Fibroblast of villous mesenchyme (primary cell): ENCODE results near the gene ARL6IP4. TPM values are rescaled to one million over a fixed set of nuclear protein-coding genes. Genes with fewer than 3 reads are reported as not detected.
A peak's percentile ranks its signal among the peaks of the same experiment; 100 is the strongest.

ENCODE experiments used
- DNase-seq: peaks from one replicate; pipeline ENCODE4 v3.0.0-alpha.2; 2010; ENCODE audit warnings: low read depth
- H3K4me3 ChIP-seq: 2 replicates; pipeline ENCODE4 v1.5.1; 2011; ENCODE audit warnings: low read depth, mild to moderate bottlenecking, low read length
- total RNA-seq: library from RNA; depleted of rRNA; stranded (reverse); fragments of >200 nt; gene quantifications from 2 replicates; pipeline ENCODE4 v1.2.3, GENCODE V29; 2012
- TF ChIP-seq, protein P1 (sequence below): IDR thresholded peaks from 2 replicates; pipeline ENCODE4 v1.5.1; 2012; ENCODE audit warnings: low read depth, mild to moderate bottlenecking, low read length; ENCODE audit not compliant: insufficient read depth

The ARL6IP4 gene
- total RNA-seq, 1 donor: 117 TPM

DNA sequence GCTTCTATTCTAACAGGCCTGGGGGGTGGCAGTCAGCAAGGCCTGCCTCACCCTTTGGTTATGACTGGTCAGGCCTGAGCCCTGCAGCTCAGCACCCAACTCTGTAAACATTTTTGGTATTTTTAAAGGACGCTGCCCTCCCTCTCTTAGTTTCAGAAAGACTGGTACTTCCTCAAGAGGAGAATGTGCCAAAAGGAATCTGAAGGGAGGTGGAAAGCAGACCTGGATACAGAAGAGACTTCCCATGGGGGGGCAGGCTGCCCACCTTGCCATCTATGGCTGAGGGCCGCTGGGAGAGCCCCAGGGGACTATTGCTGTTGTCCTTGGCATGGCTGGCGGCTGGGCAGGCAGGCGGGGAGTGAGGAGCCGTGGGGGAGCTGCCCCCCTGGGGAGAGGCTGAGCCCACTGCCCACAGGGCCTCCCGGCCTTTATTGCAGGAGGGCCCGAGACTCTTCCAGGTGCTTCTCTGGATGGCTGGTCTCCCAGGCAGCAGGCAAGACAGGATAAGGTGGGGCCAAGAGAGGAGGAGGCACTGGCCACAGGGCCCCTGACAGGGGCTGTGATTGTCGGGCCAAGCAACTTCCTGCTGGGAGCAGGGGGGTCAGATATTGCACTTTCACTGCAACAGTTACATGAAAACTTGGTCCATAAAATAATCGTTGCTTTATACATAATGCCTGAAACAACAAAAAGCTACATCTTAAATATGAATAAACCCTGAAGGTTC lies 3.5 kb downstream of the ARL6IP4 start:
- H3K4me3 ChIP-seq: no peak overlapping the region
- TF ChIP-seq, protein P1, sequence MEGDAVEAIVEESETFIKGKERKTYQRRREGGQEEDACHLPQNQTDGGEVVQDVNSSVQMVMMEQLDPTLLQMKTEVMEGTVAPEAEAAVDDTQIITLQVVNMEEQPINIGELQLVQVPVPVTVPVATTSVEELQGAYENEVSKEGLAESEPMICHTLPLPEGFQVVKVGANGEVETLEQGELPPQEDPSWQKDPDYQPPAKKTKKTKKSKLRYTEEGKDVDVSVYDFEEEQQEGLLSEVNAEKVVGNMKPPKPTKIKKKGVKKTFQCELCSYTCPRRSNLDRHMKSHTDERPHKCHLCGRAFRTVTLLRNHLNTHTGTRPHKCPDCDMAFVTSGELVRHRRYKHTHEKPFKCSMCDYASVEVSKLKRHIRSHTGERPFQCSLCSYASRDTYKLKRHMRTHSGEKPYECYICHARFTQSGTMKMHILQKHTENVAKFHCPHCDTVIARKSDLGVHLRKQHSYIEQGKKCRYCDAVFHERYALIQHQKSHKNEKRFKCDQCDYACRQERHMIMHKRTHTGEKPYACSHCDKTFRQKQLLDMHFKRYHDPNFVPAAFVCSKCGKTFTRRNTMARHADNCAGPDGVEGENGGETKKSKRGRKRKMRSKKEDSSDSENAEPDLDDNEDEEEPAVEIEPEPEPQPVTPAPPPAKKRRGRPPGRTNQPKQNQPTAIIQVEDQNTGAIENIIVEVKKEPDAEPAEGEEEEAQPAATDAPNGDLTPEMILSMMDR: no peak
- DNase-seq: no peak

DNA sequence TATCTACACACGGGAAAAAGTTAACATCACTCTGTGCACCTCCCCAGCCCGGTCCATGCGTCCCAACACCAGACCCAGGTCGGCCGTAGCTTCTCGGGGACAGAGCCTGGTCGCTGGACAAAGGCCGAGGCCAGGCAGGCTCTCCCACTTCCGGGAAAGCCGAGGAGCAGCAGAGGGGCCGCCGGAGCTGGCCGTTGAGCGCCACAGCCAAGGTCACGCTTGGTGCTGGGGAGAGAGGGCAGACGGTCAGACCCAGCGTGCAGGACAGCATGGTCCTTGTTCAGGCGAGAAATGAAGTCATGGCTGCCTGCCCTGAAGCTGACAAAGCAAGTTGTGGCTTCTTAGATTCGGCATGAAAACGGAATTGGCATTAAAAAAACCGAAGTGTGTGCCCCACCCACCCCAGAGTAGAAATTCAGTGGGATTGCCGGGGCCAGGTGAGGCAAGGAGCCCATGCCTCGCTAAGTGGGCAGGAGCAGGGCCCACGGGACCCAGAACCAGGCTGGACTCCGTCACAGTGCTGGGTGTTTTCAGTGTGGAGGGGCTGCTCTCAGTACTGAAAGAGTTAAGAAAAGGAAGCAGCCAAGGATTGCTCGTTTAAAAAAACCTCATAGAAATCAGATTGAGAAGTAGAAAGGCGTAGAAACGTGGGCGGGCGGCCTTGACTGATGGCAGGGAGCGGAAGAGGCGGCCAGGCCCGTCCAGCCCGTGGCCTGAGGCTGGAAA lies 4.3 kb downstream of the ARL6IP4 start:
- TF ChIP-seq, protein P1: no peak
- DNase-seq: peak; percentile 24
- H3K4me3 ChIP-seq: no peak overlapping the region

DNA sequence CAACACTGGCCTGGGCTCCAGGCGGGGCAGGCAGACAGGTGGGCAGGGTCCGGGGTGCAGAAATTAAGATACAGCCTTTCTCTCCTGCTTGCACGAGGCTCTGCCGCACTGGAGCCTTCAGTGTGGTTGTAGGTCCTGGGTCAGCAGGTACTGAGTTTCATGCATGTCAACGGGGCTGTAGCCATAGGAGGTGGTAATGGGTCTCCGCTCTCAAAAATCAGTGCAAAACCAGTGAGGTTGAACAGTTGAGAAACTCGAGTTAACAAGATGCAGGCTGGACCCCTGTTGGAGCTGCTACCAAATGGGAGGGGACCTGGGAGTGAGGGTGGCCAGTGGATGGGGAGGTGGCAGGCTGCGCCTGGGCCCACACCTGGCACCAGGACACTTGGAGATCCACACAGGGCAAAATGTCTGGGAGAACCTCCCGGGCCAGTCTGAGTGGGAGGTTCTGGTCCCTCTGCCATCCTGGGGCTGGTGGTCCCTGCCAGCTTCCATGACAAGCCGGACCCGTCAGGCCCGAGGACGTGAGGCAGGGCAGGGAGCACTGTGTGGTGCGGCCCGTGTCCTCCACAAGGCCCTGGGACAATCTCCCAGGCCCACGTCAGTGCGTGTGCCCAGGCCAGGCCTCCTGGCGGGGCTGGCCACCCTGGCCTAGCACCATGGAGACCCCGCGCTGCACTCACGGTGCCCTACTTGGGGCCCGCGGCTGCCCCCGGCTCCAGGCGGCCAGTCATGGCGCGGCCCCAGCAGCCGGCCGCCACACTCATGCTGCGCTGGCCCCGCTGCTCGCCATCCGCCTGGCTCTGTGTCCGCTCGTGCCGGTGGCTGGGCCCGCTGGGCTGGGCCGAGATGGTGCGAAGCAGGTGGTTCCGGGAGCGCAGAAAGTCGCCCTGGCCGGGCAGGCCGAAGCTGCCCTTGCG lies 5.1 kb downstream of the ARL6IP4 start:
- TF ChIP-seq, protein P1: no peak
- DNase-seq: no peak
- H3K4me3 ChIP-seq: no peak overlapping the region

DNA sequence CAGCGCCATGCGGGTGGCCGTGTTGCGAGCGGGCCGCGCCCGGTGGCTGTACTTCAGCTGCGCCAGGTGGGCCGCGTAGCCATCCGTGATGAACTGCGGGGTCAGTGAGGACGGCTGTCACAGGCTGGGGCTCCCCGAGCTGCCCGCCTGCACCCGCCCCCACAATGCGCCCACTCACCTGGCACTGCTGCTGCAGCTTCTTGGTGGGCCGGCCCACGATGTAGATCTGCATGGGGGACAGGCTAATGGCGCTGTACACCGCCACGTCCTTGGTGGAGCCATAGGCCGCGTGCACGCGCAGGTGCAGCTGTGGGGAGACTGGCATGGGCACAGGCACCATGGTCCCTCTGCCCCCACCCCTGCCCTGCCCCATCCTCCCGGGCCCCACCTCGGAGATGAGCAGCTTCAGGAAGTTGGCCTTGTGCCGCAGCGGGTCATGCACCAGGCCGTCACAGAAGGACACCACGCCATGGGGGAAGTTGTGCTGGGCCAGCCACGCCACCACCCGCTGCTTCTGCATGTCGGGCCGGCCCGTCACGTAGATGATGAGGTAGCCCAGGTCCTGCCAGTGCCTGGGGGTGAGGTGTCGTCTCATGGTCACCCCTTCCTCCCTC lies 5.9 kb downstream of the ARL6IP4 start:
- TF ChIP-seq, protein P1: no peak
- no peak overlapping the region for H3K4me3 ChIP-seq
- no peak for DNase-seq

DNA sequence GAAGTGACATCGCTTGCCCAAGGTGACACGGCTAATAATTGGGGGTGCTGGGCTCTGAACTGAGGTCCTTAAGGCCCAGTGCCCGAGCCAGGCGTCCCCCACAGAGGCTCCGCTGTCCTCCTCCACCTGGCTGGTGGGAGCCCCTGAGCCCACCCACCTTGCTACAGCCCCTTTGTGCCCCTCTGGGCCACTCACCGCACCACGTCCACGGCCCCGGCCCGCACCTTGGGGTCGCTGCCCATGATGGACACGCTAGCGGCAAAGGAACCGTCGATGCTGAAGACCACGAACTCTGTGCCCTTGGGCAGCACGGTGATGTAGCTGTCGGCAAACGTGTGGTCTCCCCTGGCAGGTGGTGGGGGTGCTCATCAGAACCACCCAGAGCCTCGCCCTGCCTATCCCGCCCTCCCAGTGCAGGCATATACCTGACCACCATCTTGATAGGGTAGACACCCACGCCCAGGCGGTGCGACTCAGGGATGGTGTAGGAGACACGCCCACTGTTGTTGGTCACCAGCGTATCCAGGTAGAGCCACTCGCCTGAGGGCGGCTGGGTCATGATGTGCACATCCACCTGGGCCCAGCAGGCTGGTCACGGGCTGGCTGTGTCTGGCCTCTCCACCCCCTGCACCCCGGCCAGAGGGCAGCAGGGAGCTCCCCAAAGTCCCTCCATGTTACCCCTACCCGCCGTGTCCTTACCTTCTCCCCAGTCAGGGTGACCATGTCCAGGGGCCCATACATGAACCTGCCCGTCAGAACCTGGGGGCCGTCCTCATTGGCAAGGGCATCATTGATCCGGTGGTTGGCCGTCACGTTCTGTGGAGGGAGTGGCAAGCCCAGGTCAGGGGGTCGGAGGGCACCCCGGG lies 6.8 kb downstream of the ARL6IP4 start:
- TF ChIP-seq, protein P1: no peak
- H3K4me3 ChIP-seq: no peak overlapping the region
- DNase-seq: no peak
